NCI-H187 (cell line): ENCODE results near the gene CNKSR2.

Source experiments
- DNase-seq, 2 experiments: peaks; one replicate each; lab custom pipeline; 2025; lab: John Stamatoyannopoulos, UW

CNKSR2 gene

DNA sequence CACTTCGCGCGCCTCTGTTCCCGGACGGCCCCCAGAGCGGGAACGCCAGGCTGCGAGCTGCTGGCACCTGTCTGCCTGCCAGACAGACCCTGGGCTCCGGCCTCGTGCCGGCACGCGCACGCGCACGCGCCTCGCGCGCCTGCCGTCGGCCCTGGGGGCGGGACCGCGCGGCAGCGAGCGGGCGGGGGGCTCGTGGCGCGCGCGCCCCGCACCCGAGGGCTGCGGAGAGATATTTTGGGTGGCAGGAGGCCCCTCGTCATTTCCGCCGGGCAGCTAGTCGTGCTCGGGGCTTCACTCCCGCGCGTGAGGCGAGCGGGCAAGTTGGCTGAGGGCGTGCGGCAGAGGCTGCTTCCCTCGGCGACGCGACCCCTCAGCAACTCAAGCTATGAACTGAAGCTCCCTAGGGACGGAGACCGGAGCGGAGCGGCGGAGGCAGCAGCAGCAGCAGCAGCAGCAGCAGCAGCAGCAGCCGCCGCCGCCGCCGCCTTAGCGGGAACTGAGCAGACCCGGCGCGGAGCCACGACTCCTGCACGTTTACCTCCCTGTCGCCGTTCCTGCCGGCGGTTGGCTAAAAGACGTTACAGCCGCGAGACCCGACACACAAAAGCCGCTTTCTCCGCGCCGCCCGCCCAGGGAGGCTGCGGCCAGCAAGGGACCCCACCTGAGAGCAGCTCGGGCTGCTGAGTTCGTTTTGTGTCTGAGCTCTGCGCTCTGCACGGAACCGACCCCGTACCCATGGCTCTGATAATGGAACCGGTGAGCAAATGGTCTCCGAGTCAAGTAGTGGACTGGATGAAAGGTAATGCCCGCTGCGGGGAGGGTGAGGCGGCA is at the start of gene CNKSR2:
TSS of gene CNKSR2 (plus strand) at position 256 of the 831 bp plus-strand sequence. CDS start at position 736, 480 bp downstream.
- DNase-seq = peak; percentile 39 to 50

DNA sequence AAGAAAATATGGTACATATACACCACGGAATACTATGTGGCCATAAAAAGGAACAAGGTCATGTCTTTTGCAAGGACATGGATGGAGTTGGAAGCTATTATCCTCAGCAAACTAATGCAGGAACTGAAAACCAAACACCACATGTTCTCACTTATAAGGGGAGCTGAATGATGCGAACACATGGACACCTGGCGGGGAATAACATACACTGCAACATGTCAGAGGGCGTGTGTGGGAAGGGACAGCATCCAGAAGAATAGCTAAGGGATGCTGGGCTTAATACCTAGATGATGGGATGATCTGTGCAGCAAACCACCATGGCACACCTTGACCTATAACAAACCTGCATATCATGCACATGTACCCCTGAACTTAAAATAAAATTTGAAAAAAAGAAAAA is 19.5 kb upstream of the CNKSR2 start:
- DNase-seq = no peak

- DNase-seq = no peak
These were observed 18.4 kb upstream of the CNKSR2 start for GRCh38 chrX:21355831-21356230.

DNA sequence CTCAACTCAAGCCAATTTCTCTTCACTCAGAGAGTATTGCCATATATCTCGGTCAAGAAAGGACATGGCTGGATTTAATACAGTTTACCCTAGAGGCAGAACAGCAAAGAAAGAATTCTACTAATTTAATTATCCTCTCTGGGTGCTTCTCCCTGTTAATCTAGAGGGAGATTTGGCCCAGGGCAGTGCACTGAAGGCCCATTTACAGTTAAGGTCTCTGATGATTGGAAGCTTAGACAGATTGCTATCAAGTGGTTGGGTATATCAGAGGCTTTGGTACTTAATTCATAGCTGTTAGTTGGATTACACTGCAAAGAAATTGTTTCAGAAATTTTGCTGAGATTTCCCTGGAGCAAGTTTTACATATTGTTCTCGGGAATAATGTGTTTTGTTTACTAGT is 4.6 kb upstream of the CNKSR2 start:
- no peak for DNase-seq

DNA sequence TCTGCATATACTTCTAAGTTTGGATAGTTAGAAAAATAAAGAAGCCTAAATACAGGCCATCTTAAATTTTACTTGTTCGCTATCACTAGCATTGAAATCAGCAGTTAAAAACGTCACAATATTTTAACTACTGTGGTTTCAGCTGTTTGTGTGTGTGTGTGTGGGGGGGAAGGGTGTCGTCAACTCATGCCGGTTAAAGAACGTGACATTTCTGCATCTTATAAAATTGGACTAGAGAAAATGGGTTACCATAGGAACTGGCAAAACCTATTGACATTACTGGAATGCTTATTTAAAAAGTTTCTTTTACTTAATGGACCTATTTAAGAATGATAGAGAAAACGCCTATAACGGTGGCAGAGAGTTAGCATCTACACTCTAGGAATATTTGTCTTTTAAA is 1.2 kb upstream of the CNKSR2 start:
- DNase-seq = no peak

DNA sequence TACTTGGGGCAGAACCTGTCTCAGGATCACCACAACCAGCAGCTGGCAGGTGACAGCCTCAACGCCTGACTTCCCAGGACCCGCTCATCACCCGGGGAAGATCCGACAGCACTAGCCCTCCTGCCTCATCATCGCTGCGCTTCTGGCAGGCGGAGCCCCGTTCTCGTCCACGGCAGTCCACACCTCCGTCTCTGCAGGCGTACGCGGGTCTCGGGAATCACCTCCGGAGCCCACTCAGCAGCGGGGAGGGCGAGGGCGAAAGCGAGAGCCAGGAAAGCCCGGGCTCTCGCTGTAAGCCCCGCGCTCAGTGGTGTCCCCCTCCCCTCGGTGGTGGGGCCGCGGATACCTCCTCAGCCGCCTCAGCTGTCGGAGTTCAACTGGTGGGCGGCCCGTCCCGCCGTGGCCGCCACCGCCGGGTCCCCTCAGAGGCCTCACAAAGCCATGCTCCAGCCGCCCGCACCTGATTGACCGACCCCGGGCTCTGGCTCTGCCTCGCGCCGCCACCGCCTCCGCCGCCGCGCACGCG is 518 bp upstream of the CNKSR2 start:
- peak in 1 of 2 experiments; percentile 32 for DNase-seq

DNA sequence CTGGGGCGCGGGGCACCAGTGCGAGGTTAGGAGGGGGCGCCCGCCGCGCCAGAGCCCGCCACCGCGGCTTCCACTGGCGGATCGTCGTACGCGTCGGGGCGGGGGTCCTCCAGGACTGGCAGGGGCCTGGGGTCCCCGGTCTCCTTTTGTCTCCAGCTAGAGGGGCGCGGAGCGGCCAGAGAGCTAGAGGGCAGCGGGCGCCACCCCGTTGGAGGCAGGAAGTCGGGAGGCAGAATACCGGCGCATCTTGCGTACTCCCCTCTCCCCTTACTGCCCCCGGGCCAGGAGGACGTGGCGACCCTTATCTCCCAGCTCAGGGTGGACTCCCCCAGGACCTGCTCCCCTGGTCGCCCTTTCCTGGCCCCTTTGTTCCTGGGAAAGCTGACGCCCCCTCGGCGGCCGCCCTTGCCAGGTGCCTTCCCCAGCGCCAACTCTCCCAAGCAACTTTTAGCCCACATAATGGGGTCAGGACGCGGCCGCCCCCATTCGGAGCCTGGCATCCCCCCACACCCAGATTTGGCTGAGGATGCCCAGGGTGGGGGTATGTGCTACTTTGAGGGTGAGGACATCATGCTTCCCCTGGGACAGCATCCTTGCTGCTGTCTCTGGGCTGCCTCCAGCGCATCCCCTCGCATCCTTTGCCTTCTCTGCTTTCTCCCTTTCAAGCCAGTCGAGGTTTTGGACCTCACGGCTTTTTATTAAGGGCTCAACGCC is 933 bp downstream of the CNKSR2 start:
- peak in 1 of 2 experiments; percentile 10 for DNase-seq

DNA sequence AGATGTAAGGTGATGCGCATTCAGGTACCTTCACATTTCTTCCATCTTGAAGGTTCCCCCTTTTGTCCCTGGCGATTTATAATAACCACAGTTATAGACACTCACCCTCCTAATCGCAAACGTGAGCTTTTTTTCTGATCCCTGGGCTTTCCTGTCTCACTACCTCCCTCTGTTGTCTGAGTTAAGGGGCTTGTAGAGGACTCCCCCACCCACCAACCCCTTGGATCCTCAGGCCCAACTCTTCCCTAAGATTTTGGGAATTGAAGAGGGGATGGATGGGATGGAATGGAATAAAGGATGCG is 1.4 kb downstream of the CNKSR2 start:
- no peak for DNase-seq

- no peak for DNase-seq
These were observed 2.4 kb downstream of the CNKSR2 start for GRCh38 chrX:21376636-21377035.

GRCh38 chrX:21379991-21380390 is 5.8 kb downstream of the CNKSR2 start:
- DNase-seq = no peak

GRCh38 chrX:21382715-21383114 is 8.5 kb downstream of the CNKSR2 start:
- no peak for DNase-seq

- DNase-seq = no peak
These were observed 9.3 kb downstream of the CNKSR2 start for GRCh38 chrX:21383546-21383945.

GRCh38 chrX:21384178-21384577 is 10.0 kb downstream of the CNKSR2 start:
- no peak for DNase-seq

- no peak for DNase-seq
These were observed 20.6 kb downstream of the CNKSR2 start for GRCh38 chrX:21394792-21395191.

- no peak for DNase-seq
These were observed 24.2 kb downstream of the CNKSR2 start for GRCh38 chrX:21398426-21398825.

DNA sequence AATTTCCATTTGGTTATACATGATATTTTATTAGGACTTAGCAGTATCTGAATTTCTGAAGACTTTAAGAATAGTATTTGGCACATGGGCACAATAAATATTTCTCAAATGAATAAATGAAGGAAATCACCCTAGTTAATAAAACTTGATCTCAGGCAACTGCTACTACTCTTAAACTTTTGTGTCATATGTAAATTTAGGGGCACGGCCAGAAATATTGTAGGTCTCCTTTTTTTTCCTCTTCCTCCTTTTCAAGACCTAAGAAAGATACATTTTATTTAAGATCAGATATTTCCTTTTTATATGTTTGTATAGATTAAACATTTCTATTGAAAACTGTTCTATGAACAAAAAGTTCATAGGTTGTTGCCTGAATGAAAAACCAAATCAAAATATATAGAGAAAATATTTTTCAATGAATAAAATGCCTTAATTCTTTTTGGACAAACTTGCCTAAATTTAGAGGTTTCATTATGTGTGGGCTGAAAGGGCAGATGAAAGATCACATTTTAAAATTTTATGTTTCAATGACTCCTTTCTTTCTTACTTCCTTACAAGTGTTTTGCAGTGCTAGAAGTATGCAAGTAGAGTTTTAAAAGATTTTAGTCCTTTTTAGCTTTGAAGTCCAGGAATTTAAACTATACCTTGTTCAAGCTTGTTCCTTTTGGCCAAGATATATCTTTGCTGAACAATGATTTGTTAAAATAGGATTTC is 26.3 kb downstream of the CNKSR2 start:
- no peak for DNase-seq

DNA sequence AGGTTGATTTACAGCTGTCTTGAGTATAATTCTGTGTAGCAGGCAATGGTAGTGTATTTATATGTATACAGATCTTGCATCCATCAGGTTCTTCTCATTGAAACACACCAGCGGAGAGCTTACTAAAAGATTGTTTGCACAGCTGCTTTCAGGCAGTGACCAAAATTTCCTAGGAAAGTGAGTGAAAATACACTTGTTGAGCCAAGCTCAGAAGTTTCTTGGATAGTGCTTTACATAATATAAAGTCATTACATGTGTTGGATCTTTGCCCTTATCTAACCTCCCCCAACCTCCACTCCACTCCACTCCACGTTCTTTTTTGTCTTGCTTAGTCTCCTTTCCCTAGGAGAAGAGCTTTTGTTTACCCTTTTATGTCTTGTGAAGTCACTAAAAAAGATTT is 34.1 kb downstream of the CNKSR2 start:
- peak in 1 of 2 experiments; percentile 4 for DNase-seq

DNA sequence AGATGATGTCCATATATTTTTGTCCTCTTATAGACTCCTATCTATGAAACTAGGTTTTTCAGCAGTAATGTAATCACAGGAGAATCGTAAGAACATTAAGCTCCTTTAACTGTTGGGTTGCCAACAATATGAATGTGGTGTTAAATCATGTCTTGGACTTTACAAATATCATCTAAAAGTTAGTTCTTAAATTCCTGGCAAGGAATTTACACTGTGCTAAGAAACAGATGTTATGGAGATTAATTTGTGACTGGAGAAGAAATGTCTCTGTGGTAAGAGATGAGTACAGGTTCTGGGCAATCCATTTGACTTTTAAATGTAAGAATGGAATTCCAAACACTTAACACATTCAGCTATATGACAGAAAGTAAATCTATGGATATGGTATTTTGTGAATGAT is 34.6 kb downstream of the CNKSR2 start:
- no peak for DNase-seq

DNA sequence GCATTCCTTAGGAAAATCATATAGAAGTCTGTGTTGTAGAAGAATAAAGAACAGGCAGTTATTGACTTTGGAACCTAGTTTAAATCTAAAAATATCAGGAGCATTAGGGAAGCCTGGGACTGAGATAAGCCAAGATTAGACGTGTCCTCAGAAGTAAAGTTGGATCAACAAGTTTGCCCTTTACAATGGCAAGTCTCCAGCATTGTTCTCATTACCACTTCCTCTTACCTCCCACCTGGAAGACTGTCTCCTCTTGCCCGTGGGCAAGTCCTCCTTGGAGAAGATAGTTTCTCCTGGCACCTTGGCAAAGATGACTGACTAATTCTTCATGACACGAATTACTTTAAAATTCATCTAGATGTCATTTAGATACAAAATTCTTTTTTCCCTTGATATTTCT is 37.8 kb downstream of the CNKSR2 start:
- no peak for DNase-seq

GRCh38 chrX:21412883-21413282 is 38.7 kb downstream of the CNKSR2 start:
- DNase-seq = no peak

- DNase-seq = no peak
These were observed 52.9 kb downstream of the CNKSR2 start for GRCh38 chrX:21427086-21427485.

- no peak for DNase-seq
These were observed 62.8 kb downstream of the CNKSR2 start for GRCh38 chrX:21437036-21437435.

DNA sequence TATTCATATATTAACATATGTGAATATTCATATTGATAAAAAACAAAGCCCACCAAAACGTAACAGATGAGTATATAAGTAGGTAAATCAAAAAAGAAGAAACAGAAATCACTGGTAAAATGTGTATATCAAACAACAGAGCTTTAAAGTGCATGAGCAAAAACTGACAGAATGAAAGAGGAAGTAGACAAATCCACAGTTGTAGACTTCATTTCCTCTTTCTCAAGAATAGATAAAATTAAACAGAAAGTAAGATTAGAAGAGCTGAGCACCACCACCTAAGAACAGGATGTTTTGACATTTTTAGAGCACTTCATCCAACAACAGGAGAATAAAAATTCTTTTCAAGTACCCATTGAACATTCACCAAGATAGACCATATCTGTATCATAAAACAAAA is 64.6 kb downstream of the CNKSR2 start:
- no peak for DNase-seq
